GM19468 (cell line): ENCODE results near the gene RAI1.

Source experiments
- ATAC-seq: cut with Tn5 transposase; IDR thresholded peaks from one replicate; pipeline ENCODE4 v1.9.1; 2021; ENCODE audit warnings: mild to moderate bottlenecking, moderate library complexity, moderate number of reproducible peaks; ENCODE audit not compliant: unreplicated experiment; ENCODE audit errors: extremely low read depth

RAI1 gene

GRCh38 chr17:17819111-17819510 is 137.9 kb downstream of the RAI1 start:
- ATAC-seq, result no peak

DNA sequence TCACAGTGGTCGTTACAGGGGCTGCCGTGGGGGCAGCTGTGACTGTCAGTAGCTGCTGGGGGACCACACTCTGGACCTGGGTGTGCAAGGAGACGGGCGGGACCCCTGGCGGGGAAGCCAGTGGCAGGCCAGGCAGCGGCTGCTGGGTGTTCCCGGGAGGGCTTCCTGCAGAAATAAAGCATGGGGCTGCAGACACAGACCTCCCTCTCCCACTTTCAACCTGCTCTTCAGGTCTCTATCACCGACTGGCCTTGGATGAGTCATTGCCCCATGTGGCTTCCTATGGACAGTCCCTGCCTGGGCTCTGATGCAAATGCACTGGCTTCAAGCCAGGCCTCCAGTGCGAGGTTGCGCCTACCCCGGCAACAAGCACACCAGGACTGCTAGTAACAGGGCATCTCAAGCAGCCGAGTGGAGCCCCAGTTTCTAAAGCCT is 138.3 kb downstream of the RAI1 start:
- ATAC-seq, result no peak

DNA sequence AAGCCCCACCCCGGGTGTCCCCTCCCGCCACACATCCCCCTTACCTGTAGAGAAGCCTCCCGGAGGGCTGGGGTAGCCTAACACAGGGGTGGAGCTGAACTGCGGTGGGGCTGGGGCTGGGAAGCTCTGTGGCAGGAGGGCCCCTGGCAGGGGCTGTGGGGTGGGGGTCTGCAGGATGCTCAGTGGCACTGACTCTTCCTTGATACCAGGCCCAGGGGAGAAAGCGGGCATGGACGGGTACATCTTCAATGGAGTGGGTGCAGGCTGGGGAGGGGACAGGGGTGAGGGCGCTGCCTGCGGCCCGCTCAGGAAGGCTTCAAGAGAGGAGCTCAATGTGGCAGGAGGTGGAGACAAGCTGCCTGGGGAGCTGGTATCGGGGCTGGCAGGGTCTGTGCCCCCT is 138.8 kb downstream of the RAI1 start:
- no peak for ATAC-seq

GRCh38 chr17:17820463-17821158 is 139.4 kb downstream of the RAI1 start:
- ATAC-seq, result no peak

DNA sequence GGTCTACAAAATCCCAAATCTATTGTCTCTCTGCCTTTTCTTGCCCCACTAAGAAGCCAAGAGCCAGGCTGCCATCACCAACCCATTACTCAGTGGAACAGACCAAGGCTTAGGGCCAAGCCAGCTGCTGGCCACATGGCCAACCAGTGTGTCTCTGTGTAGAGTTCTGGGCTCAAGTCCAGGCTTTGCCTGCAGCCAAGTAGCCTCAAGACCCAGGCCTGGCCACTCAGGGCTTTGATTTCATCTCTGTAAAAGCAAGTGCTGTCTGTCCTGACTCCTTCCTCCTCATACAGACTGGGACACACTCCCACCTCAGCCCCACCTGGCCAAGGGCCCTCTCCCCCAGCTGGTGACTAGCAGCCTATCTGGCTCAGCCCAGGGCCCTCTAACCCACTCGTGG is 140.9 kb downstream of the RAI1 start:
- no peak for ATAC-seq

GRCh38 chr17:17822616-17823015 is 141.4 kb downstream of the RAI1 start:
- ATAC-seq, result no peak

GRCh38 chr17:17823433-17824118 is 142.3 kb downstream of the RAI1 start:
- ATAC-seq, result peak; percentile 48

DNA sequence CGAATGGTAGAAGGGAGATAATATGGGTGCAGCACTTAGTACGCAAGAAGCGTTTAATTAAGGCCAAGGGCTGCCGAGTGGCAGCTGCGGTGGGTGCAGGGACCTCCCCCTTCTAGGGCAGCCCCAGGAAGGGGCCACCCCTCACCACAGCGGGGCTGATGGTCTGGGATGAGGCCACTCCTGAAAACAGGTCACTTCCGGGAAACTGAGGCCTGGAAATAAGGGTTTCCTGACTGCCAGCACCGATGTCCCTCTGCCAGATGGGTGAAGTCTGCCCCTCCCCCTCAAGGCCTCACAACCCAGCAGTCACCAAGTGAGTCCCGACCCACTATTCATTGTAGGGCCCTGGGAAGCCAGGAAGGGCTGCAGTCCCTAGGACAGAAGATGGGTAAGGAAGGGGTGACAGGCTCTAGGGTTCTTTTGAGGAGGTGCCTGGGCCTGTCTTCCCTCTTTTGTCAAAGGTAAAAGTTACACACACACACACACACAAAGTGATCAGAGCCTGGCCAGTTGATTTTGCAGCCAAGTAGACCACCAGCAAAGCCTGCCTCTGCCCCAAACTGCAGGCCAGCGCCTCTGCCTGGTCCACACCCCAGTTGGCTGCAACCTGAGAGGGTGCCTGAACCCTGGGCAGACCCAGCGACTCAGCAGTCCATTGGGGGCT is 143.0 kb downstream of the RAI1 start:
- no peak for ATAC-seq

GRCh38 chr17:17824783-17825614 is 143.7 kb downstream of the RAI1 start:
- ATAC-seq, result no peak

DNA sequence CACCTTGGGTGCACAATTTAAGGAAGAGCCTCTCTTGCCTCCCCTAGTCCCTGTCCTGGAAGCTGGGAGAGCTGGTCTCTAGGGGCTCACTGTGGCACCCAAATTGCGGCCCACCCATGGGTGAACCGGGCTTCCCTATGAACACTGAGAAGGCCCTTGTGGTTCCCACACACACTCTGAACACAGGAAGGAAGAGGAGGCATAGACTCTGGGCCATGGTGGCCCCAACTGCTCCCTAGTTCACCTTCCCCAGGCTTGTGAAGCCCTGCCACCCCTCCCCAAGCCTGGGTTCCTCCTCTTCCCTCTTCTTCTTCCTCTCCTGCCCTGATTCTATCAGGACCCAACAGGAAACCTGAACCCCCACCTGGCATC is 145.1 kb downstream of the RAI1 start:
- ATAC-seq, result no peak

- ATAC-seq, result no peak
These were observed 145.9 kb downstream of the RAI1 start for GRCh38 chr17:17826942-17827785.

- no peak for ATAC-seq
These were observed 146.8 kb downstream of the RAI1 start for GRCh38 chr17:17827826-17828621.

GRCh38 chr17:17830269-17830567 is 149.0 kb downstream of the RAI1 start:
- ATAC-seq, result no peak

DNA sequence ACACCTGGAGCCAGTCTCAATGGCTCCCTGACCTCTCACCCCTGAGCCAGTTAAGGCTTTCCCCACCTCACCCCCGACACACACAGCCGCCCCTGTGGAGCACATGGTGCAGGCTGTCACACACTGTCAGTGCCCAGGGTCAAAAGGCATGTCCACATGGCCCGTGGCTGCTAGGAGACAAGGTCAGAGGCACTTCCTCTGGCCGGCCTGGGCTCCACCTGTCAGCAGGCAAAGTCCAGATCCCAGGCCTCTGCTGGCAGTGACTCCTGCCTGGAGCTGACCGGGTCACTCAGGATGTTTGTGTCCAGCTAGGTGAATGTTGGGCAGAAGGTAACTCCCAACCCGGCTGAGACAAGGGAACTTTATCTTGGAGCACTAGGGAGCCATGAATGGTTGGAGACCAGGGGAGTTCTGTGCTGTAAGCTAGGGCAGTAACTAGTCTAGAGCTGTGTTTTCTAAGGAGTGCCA is 149.5 kb downstream of the RAI1 start:
- no peak for ATAC-seq

DNA sequence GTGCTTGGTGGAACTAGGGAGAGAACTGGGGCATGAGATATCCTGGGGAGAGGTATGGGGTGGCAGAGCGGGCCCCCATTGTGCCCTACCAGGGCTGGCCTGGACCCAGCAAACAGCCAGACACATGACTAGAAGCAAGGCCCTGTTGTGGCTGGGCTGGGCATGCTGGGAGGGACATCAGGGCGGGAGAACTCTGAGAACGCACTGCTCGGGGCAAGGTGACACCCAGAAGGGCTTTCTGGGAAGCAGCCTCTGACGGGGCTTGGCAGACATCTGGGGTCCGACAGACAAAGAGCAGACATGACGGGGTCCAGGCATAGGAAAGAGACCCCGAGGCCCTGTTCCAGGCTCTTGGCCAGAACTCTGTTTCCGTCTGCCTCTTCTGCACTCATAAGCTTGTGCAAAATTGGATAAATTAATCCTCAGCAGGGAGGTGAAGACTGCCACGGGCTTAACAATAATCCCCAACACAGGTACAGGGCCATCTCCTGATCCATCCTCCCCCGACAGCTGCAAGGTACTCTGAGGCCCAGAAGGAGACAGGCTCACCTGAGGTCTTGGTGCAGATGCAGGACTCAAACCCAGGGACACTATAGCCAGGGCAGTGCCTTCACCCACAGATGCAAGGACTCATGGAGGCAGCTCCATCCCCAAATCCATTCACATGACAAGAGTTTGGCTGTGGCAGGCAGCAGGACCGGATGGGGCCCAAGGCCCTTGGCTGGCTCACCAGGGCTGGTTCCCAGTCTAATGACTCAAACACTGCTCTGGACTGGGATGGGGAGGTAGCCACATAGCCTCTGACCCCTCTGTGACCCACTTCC is 150.2 kb downstream of the RAI1 start:
- no peak for ATAC-seq

GRCh38 chr17:17832032-17832363 is 150.7 kb downstream of the RAI1 start:
- ATAC-seq, result no peak

DNA sequence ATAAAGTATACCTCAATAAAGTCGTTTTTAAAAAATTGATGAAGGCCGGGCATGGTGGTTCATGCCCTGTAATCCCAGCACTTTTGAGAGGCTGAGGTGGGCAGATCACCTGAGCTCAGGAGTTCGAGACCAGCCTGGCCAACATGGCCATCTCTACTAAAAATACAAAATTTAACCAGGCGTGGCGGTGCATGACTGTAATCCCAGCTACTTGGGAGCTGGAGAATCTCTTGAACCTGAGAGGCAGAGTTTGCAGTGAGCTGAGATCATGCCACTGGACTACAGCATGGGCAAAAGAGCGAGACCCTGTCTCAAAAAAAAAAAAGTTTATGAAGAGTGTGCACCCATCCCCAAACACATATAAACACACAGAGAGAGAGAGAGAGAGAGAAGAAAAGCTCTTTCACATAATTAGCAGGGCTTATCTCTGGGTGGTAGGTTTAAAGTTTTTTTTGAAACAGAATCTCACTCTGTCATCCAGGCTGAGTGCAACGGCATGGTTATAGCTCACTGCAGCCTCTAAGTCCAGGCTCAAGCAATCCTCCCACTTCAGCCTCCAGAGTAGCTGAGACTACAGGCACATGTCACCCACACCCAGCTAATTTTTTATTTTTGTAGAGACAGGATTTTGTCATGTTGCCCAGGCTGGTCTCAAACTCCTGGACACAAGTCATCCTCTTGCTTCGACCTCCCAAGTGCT is 152.6 kb downstream of the RAI1 start:
- no peak for ATAC-seq

DNA sequence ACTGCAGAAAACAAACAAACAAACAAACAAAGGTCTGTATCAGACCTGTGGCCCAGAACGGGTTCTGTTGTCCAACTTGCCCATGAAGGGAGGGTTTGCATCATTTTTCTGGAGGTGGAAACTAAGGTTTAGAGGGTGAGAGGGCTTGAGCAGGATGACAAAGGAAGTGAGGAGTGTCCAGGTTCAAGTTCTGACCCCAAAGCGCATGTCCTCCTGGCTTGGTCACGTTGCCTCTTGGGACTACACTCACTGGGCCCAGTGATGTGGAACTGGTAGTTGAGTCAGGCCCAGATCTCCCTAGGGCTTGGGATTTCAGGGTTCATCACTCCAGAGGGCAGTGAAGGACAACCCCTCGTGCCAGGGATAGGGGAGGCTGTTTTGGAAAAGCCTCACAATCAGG is 153.7 kb downstream of the RAI1 start:
- ATAC-seq, result no peak
